Measurements from ENCODE around the gene PIP5K1A. TPM values are rescaled to one million over a fixed set of nuclear protein-coding genes. Genes with fewer than 3 reads are reported as not detected.

The PIP5K1A gene
- total and polyA plus RNA-seq, 4 donors: 4.0 to 32.0 (median 13.6) TPM

DNA sequence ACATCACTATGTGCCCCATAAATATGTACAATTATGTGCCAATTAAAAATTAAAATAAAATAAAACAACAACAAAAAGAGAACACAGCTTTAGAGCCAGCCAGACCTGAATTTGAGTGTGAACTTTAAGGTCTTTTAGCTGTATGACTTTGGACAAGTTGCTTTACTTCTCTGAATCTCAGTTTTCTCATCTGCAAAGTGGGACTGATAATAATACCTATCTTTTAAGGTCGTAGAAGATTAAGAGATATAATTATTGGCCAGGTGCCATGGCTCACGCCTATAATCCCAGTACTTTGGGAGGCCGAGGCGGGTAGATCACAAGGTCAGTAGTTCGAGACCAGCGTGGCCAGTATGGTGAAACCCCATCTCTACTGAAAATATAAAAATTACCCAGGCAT lies 5.0 kb upstream of the PIP5K1A start:
- no peaks in the 10 kb centered on the region for H3K36me3 ChIP-seq (ENCODE audit: control insufficient read depth in 4 of 4, insufficient read depth in 3 of 4, low read depth in 1 of 4, low read length in 3 of 4)
- no peaks in the 10 kb centered on the region for H3K27me3 ChIP-seq (ENCODE audit: control insufficient read depth in 4 of 4, insufficient read depth in 4 of 4, low read length in 3 of 4)
- no peaks in the 10 kb centered on the region for H3K9me3 ChIP-seq (ENCODE audit: control insufficient read depth in 4 of 4, low read length in 3 of 4)
- TF ChIP-seq GABPA (IDR thresholded peaks at IDR 0.05 in 1 of 2, conservative IDR thresholded peaks at IDR 0.05 in 1 of 2) (no peak), HNF4G (IDR thresholded peaks at IDR 0.05) (no peak), HNF4A (conservative IDR thresholded peaks at IDR 0.05) (no peak), RAD21 (IDR thresholded peaks at IDR 0.05) (no peak)
- DNase-seq (ENCODE audit: low spot score): no peak
- no peak overlapping the region for H3K9ac ChIP-seq (ENCODE audit: low read depth in 1 of 2, low read length in 2 of 2)
- H3K4me1 ChIP-seq (ENCODE audit: control insufficient read depth in 4 of 4, insufficient read depth in 4 of 4, low read length in 3 of 4): peaks cover 2 to 22% (median 14%) of the 10 kb centered on the region in 4 donors
- WGBS: 77% methylated on average over 6 of the region's 6 CpGs
- no peak overlapping the region for H3K27ac ChIP-seq (ENCODE audit: low read depth in 1 of 2, low read length in 2 of 2)
- no peak overlapping the region for H3K4me3 ChIP-seq (ENCODE audit: low read depth in 1 of 3, low read length in 3 of 3)

- Histone ChIP-seq H3K36me3 (ENCODE audit: control insufficient read depth in 4 of 4, insufficient read depth in 3 of 4, low read depth in 1 of 4, low read length in 3 of 4) (no peaks in the 10 kb centered on the region), H3K27ac (ENCODE audit: low read depth in 1 of 2, low read length in 2 of 2) (no peak overlapping the region), H3K9ac (ENCODE audit: low read depth in 1 of 2, low read length in 2 of 2) (no peak overlapping the region), H3K4me1 (ENCODE audit: control insufficient read depth in 4 of 4, insufficient read depth in 4 of 4, low read length in 3 of 4) (peaks cover 2 to 16% (median 10%) of the 10 kb centered on the region in 4 donors), H3K27me3 (ENCODE audit: control insufficient read depth in 4 of 4, insufficient read depth in 4 of 4, low read length in 3 of 4) (no peaks in the 10 kb centered on the region), H3K9me3 (ENCODE audit: control insufficient read depth in 4 of 4, low read length in 3 of 4) (no peaks in the 10 kb centered on the region), H3K4me3 (ENCODE audit: low read depth in 1 of 3, low read length in 3 of 3) (no peak overlapping the region)
- no peak for DNase-seq (ENCODE audit: low spot score)
- TF ChIP-seq REST (IDR thresholded peaks at IDR 0.05) (no peak), ZBTB33 (IDR thresholded peaks at IDR 0.05) (no peak), MAX (IDR thresholded peaks at IDR 0.05) (no peak), FOXA1 (IDR thresholded peaks at IDR 0.05) (no peak), JUND (IDR thresholded peaks at IDR 0.05) (no peak), RXRA (IDR thresholded peaks at IDR 0.05) (no peak), FOXA2 (IDR thresholded peaks at IDR 0.05) (no peak), CTCF (IDR thresholded peaks at IDR 0.05; ENCODE audit: low read depth, low read length, missing input control) (no peak), RAD21 (IDR thresholded peaks at IDR 0.05) (no peak), HNF4A (conservative IDR thresholded peaks at IDR 0.05) (no peak)
- TF ChIP-seq, protein P1, sequence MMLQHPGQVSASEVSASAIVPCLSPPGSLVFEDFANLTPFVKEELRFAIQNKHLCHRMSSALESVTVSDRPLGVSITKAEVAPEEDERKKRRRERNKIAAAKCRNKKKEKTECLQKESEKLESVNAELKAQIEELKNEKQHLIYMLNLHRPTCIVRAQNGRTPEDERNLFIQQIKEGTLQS (IDR thresholded peaks at IDR 0.05): no peak
- 73% methylated on average over 1 of the region's 1 CpG for WGBS
These were observed 4.5 kb upstream of the PIP5K1A start for GRCh38 chr1:151193856-151194255.

All from liver (tissue), 9 donors.